Measurements from ENCODE around the gene CFAP57. TPM values are rescaled to one million over a fixed set of nuclear protein-coding genes. Genes with fewer than 3 reads are reported as not detected.

CFAP57 gene
- total and polyA plus RNA-seq, 9 of the 15 experiments (the other 6 are each of a cell fraction or from before 2014, with no cell fraction given): 0.04 to 0.22 (median 0.07) TPM; not detected in 3

DNA sequence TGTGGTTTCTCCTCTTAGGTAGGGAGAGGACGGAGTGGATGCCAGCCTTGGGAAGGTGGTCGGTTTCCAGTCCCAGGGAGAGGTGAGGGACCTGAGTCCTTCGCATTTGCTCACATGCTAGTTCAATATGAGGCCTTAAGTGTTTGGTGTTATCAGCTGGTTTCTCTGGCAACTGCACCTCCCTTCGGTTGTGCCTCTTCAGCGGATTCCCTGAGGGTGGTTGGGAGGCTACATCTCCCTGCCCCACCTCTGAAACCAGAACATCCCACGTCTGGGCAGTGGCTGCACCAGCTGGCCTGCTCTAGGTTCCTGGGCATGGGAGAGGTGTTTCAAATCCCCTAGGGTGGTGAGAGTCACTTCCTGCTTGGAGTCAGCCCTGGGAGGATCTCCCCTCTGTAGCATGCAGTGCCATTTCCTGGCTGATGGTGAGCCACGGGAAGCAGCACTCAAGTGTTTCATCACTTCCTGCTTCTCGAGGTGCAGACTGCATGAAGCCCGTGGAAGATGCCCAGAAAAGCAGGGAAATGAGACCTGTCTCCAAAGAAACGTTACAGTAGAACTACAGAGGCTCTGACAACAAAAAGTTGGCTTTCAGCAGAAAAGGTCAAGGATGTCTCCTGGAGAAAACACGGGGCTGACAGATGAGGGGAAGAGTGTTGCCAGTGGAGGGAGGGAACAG, 102.1 kb downstream of the CFAP57 start (continued):
- TF ChIP-seq, protein P1, sequence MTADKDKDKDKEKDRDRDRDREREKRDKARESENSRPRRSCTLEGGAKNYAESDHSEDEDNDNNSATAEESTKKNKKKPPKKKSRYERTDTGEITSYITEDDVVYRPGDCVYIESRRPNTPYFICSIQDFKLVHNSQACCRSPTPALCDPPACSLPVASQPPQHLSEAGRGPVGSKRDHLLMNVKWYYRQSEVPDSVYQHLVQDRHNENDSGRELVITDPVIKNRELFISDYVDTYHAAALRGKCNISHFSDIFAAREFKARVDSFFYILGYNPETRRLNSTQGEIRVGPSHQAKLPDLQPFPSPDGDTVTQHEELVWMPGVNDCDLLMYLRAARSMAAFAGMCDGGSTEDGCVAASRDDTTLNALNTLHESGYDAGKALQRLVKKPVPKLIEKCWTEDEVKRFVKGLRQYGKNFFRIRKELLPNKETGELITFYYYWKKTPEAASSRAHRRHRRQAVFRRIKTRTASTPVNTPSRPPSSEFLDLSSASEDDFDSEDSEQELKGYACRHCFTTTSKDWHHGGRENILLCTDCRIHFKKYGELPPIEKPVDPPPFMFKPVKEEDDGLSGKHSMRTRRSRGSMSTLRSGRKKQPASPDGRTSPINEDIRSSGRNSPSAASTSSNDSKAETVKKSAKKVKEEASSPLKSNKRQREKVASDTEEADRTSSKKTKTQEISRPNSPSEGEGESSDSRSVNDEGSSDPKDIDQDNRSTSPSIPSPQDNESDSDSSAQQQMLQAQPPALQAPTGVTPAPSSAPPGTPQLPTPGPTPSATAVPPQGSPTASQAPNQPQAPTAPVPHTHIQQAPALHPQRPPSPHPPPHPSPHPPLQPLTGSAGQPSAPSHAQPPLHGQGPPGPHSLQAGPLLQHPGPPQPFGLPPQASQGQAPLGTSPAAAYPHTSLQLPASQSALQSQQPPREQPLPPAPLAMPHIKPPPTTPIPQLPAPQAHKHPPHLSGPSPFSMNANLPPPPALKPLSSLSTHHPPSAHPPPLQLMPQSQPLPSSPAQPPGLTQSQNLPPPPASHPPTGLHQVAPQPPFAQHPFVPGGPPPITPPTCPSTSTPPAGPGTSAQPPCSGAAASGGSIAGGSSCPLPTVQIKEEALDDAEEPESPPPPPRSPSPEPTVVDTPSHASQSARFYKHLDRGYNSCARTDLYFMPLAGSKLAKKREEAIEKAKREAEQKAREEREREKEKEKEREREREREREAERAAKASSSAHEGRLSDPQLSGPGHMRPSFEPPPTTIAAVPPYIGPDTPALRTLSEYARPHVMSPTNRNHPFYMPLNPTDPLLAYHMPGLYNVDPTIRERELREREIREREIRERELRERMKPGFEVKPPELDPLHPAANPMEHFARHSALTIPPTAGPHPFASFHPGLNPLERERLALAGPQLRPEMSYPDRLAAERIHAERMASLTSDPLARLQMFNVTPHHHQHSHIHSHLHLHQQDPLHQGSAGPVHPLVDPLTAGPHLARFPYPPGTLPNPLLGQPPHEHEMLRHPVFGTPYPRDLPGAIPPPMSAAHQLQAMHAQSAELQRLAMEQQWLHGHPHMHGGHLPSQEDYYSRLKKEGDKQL (CRISPR knock-in tag; IDR thresholded peaks at IDR 0.05; ENCODE audit: borderline replicate concordance): no peak
- TF ChIP-seq SMARCC2 (IDR thresholded peaks at IDR 0.05; ENCODE audit: low read depth) (no peak), ATF7 (IDR thresholded peaks at IDR 0.05) (peak; percentile 57), ADNP (tag; IDR thresholded peaks at IDR 0.05) (no peak), ZNF175 (CRISPR knock-in tag; IDR thresholded peaks at IDR 0.05; ENCODE audit: low read depth) (peak; percentile 83), SETDB1 (IDR thresholded peaks at IDR 0.05; ENCODE audit: low read length) (no peak), STAT5B (CRISPR knock-in tag; IDR thresholded peaks at IDR 0.05) (no peak), FOXK1 (CRISPR knock-in tag; IDR thresholded peaks at IDR 0.05; ENCODE audit: borderline replicate concordance) (no peak), SMAD4 (CRISPR knock-in tag; conservative IDR thresholded peaks at IDR 0.05) (peak; percentile 21; the same call in 1 of the 2 replicates), HDGF (IDR thresholded peaks at IDR 0.05) (no peak), NCOA2 (IDR thresholded peaks at IDR 0.05; ENCODE audit: partially characterized antibody in 2 of 2) (no peak), YY1 (IDR thresholded peaks at IDR 0.05; ENCODE audit: borderline replicate concordance in 1 of 3, control insufficient read depth in 1 of 3, extremely low read depth in 1 of 3, insufficient read depth in 3 of 3, insufficient read length in 1 of 3, insufficient replicate concordance in 2 of 3, low read depth in 1 of 3, low read length in 2 of 3) (no peak), SMARCE1 (IDR thresholded peaks at IDR 0.05) (no peak), CEBPG (CRISPR knock-in tag; IDR thresholded peaks at IDR 0.05) (peak; percentile 79), CEBPG (tag; conservative IDR thresholded peaks at IDR 0.05 in 1 of 2, IDR thresholded peaks at IDR 0.05 in 1 of 2) (peak; percentile 49 to 90), ZNF444 (CRISPR knock-in tag; IDR thresholded peaks at IDR 0.05) (no peak), ZNF583 (CRISPR knock-in tag; IDR thresholded peaks at IDR 0.05) (no peak), ZNF584 (CRISPR knock-in tag; IDR thresholded peaks at IDR 0.05; ENCODE audit: low read depth) (peak; percentile 79; the same call in 1 of the 2 replicates), NFE2 (IDR thresholded peaks at IDR 0.05; ENCODE audit: low read depth) (no peak), NR2C1 (IDR thresholded peaks at IDR 0.05) (no peak), NR2C1 (tag; IDR thresholded peaks at IDR 0.05) (no peak), ATF1 (CRISPR knock-in tag; IDR thresholded peaks at IDR 0.05) (no peak), ATF1 (tag; IDR thresholded peaks at IDR 0.05) (no peak)
- TF ChIP-seq, protein P2, sequence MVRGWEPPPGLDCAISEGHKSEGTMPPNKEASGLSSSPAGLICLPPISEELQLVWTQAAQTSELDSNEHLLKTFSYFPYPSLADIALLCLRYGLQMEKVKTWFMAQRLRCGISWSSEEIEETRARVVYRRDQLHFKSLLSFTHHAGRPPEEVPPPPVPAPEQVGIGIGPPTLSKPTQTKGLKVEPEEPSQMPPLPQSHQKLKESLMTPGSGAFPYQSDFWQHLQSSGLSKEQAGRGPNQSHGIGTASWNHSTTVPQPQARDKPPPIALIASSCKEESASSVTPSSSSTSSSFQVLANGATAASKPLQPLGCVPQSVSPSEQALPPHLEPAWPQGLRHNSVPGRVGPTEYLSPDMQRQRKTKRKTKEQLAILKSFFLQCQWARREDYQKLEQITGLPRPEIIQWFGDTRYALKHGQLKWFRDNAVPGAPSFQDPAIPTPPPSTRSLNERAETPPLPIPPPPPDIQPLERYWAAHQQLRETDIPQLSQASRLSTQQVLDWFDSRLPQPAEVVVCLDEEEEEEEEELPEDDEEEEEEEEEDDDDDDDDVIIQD (CRISPR knock-in tag; IDR thresholded peaks at IDR 0.05): no peak

All from K562 (cell line).